Stomach (tissue), 9 donors: ENCODE data around the gene TMEM81. TPM values are rescaled to one million over a fixed set of nuclear protein-coding genes. Genes with fewer than 3 reads are reported as not detected.

Experiments
- DNase-seq, 2 donors: peaks; one replicate each; pipeline versions ENCODE4 v3.0.0 to v3.0.0-alpha.2; 2013 to 2019
- H3K27ac ChIP-seq, 5 donors: fragments of 200-600 bp in 4 of 5; sonication (generic) in 4 of 5; one replicate each; pipeline ENCODE4 v1.5.1; 2013 to 2019; ENCODE audit warnings: mild to moderate bottlenecking in 1 of 5, moderate library complexity in 1 of 5
- H3K27me3 ChIP-seq, 3 donors: fragments of 200-600 bp; sonication (generic); one replicate each; pipeline ENCODE4 v1.5.1; 2017 to 2019; ENCODE audit warnings: mixed run types in 1 of 3
- H3K36me3 ChIP-seq, 4 donors: fragments of 200-600 bp; sonication (generic); 1 replicate in 3 of 4; 2 replicates in 1 of 4; pipeline ENCODE4 v1.5.1; 2016 to 2019
- H3K4me1 ChIP-seq, 4 donors: fragments of 200-600 bp; sonication (generic); one replicate each; pipeline ENCODE4 v1.5.1; 2016 to 2019
- H3K4me3 ChIP-seq, 4 donors: fragments of 200-600 bp; sonication (generic) in 3 of 4; one replicate each; pipeline ENCODE4 v1.5.1; 2016 to 2019; ENCODE audit warnings: mild to moderate bottlenecking in 1 of 4
- H3K9me3 ChIP-seq, 4 donors: fragments of 200-600 bp; sonication (generic); one replicate each; pipeline ENCODE4 v1.5.1; 2016 to 2019
- EP300 ChIP-seq: sonication (generic); formaldehyde crosslinking; IDR thresholded peaks from one replicate; pipeline ENCODE4 v1.6.1; 2017; ENCODE audit warnings: antibody characterized with exemption
- POLR2A ChIP-seq, 4 donors: fragments of 450-650 bp; IDR thresholded peaks; one replicate each; pipeline ENCODE4 v1.6.1; 2016; ENCODE audit warnings: antibody characterized with exemption in 4 of 4, control low read depth in 2 of 4, mild to moderate bottlenecking in 1 of 4, moderate library complexity in 1 of 4
- POLR2AphosphoS5 ChIP-seq, 3 donors: sonication (generic); formaldehyde crosslinking; IDR thresholded peaks; one replicate each; pipeline ENCODE4 v1.6.1; 2016; ENCODE audit warnings: antibody characterized with exemption in 3 of 3
- WGBS, 5 donors: extraction: QIAGEN DNeasy Blood & Tissue Kit in 3 of 5; methylation state at CpG; one replicate each; pipeline versions ENCODE4 v1.1.5 to v1.1.7; 2013 to 2018; 5-methylcytosine and 5-hydroxymethylcytosine counted together
- intact Hi-C: fragments of 100-400 bp; cut with DNase I; formaldehyde crosslinking; loops from one replicate; pipeline ENCODE4 v1.15.1; 2023; ENCODE audit warnings: low total_unique reads
- polyA plus RNA-seq, 3 donors: library from polyadenylated mRNA; stranded (reverse); fragments of 200-250 nt; gene quantifications; one replicate each; pipeline ENCODE4 v1.2.3, GENCODE V29; 2013
- total RNA-seq, 5 donors: library from RNA; depleted of rRNA; stranded (reverse); fragments of >200 nt; gene quantifications; one replicate each; pipeline versions ENCODE4 v1.1.0 to v1.2.3, GENCODE V29; 2014 to 2016
- TF ChIP-seq, protein P1 (sequence below), 7 experiments: fragments of 450-650 bp in 4 of 7; fragments of 200-600 bp in 3 of 7; sonication (generic) in 3 of 7; IDR thresholded peaks; one replicate each; pipeline ENCODE4 v1.5.1; 2016 to 2019; ENCODE audit warnings: antibody characterized with exemption in 7 of 7, control low read depth in 2 of 7, mild to moderate bottlenecking in 1 of 7
- donor health status: healthy with polysubstance abuse.
- donor health status: Bipolar disorder and iron deficiency.
- donor health status: healthy.

The TMEM81 gene
- total and polyA plus RNA-seq, 8 donors = 1.1 to 10.3 (median 1.8) TPM; not detected in 4

DNA sequence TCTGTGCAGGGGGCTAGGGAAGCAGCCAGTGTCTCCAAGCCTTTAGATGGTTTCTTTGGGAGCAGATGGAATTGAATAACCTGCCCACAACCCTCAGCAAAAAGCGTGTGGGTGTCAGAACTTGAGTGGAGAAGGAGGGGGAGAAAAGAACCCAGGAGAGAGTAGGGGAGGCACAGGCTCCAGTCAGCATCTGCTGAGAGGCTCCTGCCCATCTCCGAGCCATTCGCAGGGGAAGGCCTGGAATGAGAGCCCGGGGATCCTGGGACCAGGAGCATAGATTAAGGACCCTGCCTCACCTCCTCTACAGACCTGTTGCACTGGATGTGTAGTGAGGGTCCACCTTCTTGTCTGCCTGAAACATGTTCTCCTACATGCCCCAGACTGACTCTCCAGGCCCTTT is 16.3 kb downstream of the TMEM81 start:
- intact Hi-C loops = no loop called here
- Histone ChIP-seq H3K4me1 (no peaks in the 10 kb centered on the region), H3K27ac (no peak overlapping the region), H3K9me3 (no peaks in the 10 kb centered on the region), H3K4me3 (no peak overlapping the region), H3K36me3 (no peaks in the 10 kb centered on the region), H3K27me3 (peaks cover 0 to 10% (median 0%) of the 10 kb centered on the region in 3 donors)
- TF ChIP-seq POLR2A (IDR thresholded peaks at IDR 0.05) = no peak
- TF ChIP-seq, protein P1, sequence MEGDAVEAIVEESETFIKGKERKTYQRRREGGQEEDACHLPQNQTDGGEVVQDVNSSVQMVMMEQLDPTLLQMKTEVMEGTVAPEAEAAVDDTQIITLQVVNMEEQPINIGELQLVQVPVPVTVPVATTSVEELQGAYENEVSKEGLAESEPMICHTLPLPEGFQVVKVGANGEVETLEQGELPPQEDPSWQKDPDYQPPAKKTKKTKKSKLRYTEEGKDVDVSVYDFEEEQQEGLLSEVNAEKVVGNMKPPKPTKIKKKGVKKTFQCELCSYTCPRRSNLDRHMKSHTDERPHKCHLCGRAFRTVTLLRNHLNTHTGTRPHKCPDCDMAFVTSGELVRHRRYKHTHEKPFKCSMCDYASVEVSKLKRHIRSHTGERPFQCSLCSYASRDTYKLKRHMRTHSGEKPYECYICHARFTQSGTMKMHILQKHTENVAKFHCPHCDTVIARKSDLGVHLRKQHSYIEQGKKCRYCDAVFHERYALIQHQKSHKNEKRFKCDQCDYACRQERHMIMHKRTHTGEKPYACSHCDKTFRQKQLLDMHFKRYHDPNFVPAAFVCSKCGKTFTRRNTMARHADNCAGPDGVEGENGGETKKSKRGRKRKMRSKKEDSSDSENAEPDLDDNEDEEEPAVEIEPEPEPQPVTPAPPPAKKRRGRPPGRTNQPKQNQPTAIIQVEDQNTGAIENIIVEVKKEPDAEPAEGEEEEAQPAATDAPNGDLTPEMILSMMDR (IDR thresholded peaks at IDR 0.05) = no peak
- no peak for TF ChIP-seq EP300
- no peak for TF ChIP-seq POLR2AphosphoS5 (IDR thresholded peaks at IDR 0.05)
- WGBS, 5 donors = 72 to 96% (median 89%) methylated on average over 4 of the region's 4 CpGs
- DNase-seq = no peak

DNA sequence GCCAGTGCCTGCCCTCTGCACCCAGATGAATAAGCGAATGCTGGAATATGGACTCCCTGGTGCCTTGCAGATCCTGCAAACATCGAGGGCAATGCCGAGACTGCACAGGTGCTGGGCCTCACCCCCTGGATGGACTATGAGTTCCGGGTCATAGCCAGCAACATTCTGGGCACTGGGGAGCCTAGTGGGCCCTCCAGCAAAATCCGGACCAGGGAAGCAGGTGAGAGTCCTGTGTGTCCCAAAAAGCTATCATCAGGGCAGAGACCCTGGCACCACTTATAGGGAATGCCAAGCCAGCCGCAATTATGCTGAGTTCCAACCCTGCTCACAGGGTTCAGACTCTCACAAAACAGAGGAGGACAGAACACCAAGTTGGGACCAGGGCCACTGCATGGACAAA is 17.2 kb downstream of the TMEM81 start:
- Histone ChIP-seq H3K27me3 (peaks cover 0 to 10% (median 0%) of the 10 kb centered on the region in 3 donors), H3K27ac (no peak overlapping the region), H3K9me3 (no peaks in the 10 kb centered on the region), H3K36me3 (no peaks in the 10 kb centered on the region), H3K4me1 (no peaks in the 10 kb centered on the region), H3K4me3 (no peak overlapping the region)
- 85 to 92% (median 91%) methylated on average over 6 of the region's 6 CpGs for WGBS, 5 donors
- no peak for TF ChIP-seq POLR2A (IDR thresholded peaks at IDR 0.05)
- no peak for TF ChIP-seq EP300
- TF ChIP-seq POLR2AphosphoS5 (IDR thresholded peaks at IDR 0.05) = no peak
- TF ChIP-seq, protein P1 (IDR thresholded peaks at IDR 0.05) = no peak
- no peak for DNase-seq
- intact Hi-C loops = no loop called here

DNA sequence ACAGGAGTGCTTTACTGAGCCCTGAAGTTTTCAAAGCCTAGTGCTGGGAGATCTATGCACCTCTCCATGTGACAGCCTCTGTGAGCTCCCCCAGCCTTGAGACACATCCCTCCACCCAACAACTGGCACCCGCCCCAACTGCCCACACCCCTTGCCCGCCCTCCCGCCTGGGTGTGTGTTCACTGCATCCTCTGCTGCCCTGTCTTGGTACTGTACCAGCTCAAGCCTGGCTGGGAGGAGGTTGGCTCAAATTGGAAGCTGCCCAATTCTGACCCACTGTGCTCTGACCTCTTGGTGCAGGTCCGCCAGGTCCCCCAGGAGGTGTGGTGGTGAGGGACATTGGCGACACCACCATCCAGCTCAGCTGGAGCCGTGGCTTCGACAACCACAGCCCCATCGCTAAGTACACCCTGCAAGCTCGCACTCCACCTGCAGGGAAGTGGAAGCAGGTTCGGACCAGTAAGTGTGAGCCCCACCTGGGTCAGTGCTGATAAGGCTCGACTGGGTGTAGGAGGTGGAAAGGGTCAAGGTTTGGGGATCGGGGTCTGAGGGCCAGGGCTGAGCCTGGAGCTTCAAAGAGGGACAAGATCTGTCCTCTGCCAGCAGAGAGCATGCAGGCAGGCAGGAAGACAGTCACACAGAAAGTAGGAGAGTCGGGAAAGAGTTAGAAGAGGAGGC is 18.0 kb downstream of the TMEM81 start:
- H3K36me3 ChIP-seq = no peaks in the 10 kb centered on the region
- intact Hi-C loops = no loop called here
- H3K4me3 ChIP-seq = no peak overlapping the region
- peaks cover 0 to 7% (median 3%) of the 10 kb centered on the region in 4 donors for H3K4me1 ChIP-seq
- peaks cover 0 to 10% (median 0%) of the 10 kb centered on the region in 3 donors for H3K27me3 ChIP-seq
- no peak for DNase-seq
- WGBS, 5 donors = 37 to 68% (median 48%) methylated on average over 11 to 13 of the region's 13 CpGs
- no peaks in the 10 kb centered on the region for H3K9me3 ChIP-seq
- H3K27ac ChIP-seq = no peak overlapping the region
- TF ChIP-seq POLR2AphosphoS5 (IDR thresholded peaks at IDR 0.05) = no peak
- TF ChIP-seq, protein P1 (IDR thresholded peaks at IDR 0.05) = no peak
- TF ChIP-seq POLR2A (IDR thresholded peaks at IDR 0.05) = no peak
- TF ChIP-seq EP300 = no peak

DNA sequence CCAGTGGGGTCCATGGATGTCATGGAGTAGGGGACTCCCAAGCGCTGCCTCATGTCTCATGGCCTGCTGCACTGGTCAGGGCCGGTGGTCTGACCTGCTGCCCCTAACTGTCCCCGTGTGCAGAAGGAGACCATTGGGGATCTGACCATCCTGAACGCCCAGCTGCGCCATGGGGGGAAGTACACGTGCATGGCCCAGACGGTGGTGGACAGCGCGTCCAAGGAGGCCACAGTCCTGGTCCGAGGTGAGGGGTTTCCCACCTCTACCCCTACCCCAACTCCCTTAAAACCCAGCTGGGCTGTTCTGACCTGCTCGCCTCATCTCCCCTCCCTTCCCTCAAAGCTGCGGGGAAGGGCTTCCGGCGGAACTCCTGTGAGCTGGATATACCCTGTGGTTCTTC is 18.6 kb downstream of the TMEM81 start:
- no peak for TF ChIP-seq POLR2AphosphoS5 (IDR thresholded peaks at IDR 0.05)
- TF ChIP-seq, protein P1 (IDR thresholded peaks at IDR 0.05) = no peak
- Histone ChIP-seq H3K36me3 (no peaks in the 10 kb centered on the region), H3K4me3 (no peak overlapping the region), H3K27ac (no peak overlapping the region), H3K27me3 (peaks cover 0 to 10% (median 0%) of the 10 kb centered on the region in 3 donors), H3K4me1 (peaks cover 0 to 8% (median 3%) of the 10 kb centered on the region in 4 donors), H3K9me3 (no peaks in the 10 kb centered on the region)
- 88 to 94% (median 89%) methylated on average over 12 to 14 of the region's 14 CpGs for WGBS, 5 donors
- intact Hi-C loops = no loop called here
- DNase-seq = no peak
